HG03354 (cell line): ENCODE data around the gene TYSND1.
"Not testable (repeated sequence)": the region's sequence is repeated elsewhere in the genome, so short reads cannot be mapped to it uniquely, and the experiment has no call there.

Experiments
- ATAC-seq: cut with Tn5 transposase; IDR thresholded peaks from one replicate; pipeline ENCODE4 v1.9.1; 2021; ENCODE audit warnings: mild to moderate bottlenecking; ENCODE audit not compliant: unreplicated experiment, poor library complexity, severe bottlenecking

The TYSND1 gene

DNA sequence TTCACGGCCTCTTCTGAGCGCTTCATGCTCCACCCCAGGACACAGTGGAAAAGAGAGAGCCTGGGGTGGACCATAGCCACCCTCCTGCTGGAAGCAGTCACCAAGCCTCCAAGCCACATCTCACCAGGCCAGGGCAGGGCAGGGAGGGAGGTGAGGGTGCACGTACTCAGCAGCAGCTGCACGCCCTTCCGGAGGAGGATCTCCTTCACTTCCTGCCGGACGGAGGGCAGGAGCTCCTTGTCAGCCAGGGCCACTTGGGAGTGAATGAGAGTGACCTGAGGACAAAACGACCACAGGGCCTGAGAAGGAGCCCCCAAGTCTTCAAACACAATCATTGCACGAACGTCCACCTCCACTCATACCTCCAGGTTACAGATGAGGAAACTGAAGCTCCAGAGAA, 28.9 kb downstream of the TYSND1 start:
- ATAC-seq = no peak

DNA sequence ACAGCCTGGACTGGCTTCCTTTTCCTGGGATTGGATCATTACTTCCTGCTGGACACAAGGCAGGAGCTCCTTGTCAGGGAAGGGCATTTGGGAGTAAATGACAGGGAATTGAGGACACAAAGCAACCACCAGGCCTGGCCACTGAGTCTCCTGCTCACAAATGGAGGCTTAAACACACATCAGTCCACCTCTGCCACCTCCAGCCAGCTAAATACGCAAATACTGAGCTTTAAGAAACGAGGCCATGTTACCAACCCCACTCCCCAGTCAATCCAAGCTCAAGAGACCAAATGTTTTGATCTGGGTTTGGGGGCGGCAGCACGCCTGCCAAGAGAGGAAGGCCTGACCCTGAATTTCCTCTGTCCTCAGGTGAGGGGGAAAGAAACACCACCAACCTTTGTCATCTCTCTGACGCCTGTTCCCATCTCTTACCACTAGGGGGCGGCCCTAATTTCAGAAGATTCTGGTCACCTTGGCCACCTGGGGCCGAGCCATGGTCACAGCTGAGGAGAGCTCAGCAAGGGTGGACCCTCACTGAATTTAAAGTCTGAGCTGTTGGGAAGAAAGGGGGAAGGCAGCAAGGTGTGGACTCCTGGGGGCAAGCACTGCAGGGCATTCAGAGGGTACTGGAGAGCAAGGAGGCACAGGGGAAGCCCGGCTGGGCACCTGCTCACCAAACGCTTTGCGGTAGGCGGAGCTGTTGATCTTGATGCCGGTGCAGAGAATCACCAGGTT, 30.4 kb downstream of the TYSND1 start:
- peak; percentile 68 for ATAC-seq

DNA sequence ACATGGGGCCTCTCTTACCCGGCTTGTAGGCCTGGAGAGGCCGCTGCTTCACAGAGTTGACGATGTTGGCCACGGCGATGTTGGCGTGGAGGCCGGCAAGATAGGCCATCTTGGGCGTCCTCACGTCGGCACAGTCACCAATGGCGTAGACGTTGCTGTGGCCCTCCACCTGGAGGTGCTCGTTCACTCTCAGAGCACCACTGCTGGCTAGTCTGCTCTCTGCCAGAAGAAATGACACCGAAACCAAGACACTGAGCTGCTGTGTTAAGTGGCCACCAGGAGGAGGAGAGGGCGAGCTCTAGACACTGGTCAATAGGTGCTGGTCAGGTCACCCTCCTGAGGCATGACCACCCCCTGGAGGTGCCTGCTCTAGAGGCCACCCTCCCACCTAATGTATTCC, 31.6 kb downstream of the TYSND1 start:
- no peak for ATAC-seq

DNA sequence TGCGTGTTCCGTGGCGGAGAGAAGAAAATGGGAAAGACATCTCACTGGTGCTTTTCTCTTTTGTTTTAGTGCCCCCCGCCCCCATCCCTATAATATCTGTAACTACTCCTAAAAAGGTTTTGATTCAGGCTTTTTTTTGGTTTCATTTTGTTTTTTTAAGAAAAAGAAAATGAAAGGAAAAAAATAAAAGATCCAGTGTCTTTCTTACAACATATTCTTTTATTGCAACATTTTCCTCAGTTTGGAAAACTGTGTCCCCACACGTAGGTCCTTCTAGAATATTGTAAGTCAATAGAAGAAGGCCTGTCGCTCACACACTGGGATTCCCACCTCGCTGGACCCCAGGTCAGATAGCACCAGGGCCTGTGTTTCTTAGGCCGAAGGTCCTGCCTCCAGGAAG, 34.4 kb downstream of the TYSND1 start:
- no peak for ATAC-seq

DNA sequence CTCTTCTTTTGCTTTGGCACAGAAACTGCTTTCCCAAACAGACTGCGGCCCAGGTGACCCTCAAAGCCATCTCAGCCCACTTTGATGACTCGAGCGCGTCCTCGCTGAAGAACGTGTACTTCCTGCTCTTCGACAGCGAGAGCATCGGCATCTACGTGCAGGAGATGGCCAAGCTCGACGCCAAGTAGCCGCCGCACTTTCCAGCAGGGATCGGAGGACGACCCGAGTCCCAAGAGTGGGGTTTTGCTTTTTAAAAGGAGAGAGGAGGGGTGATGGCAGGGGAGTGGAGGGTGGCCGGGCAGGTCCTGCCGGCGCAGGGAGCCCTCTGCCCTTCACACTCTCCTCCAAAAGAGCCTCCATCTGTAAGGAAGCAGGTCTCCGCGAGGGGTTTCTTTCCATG, 35.0 kb downstream of the TYSND1 start:
- no peak for ATAC-seq

DNA sequence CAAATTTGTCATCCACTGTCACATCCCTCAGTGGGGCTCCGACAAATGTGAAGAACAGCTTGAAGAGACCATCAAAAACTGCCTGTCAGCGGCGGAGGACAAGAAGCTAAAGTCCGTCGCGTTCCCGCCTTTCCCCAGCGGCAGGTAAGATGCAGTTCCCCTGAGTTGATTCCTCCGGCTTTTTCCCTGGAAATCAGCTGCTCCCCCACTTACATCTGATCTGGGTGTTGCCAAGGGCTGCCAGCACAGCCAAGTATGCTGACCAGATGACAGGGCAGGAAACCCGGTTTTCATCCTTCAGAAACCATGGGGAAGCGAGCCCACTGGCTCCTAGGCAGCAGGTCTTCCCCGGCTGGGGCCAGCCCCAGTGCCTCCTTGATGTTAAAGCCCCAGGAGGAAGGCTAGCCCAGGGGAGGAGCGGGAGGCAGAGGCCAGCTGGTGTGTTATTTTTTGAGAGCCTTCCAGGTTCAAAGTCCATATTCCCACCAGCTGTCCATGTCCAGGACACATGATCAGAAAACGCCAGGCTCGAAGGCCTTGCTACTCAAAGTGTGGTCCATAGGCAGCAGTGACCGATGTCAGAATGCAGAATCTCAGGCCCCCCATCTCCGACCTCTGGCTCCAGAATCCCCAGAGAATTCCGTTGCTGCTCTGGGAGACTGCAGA, 37.3 kb downstream of the TYSND1 start:
- ATAC-seq = no peak

DNA sequence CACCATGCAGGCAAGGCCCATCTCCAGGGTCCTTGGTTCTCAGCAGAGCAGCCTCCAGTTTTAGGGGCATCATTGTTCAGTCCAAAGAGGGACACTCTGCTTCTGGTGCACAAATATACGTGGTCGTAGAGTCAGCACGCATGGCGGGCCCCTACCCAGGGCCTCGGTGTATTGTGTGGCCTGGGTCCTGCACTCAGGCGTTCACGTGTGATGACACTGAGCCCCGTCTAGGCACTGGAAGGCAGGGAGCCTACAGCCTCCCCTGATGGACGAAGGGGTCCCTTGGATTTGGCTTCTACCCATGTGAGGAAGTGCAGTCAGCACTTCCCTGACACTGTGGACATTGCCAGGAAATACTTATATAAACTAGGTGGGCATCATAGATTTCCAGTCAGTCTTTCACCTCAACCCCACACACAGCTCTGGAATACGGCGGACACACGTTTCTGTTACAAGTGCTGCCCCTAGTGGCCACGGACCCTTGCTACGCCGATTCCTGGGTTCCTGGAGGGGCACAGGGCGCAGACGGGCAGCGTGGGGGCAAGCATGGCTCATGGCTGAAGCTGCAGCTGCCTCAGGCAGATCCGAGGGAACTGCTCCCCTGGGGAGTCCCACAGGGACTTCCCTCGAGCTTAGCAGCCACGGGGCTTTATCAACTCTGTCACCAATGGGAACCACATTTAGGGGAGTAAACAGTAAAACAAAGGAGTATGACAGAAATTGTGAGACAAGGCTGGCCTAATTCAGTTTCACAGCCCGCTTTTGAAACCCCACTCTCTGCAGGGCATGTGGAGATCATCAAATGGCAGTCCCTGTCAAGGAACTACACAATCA, 39.3 kb downstream of the TYSND1 start:
- peak; percentile 68 for ATAC-seq

DNA sequence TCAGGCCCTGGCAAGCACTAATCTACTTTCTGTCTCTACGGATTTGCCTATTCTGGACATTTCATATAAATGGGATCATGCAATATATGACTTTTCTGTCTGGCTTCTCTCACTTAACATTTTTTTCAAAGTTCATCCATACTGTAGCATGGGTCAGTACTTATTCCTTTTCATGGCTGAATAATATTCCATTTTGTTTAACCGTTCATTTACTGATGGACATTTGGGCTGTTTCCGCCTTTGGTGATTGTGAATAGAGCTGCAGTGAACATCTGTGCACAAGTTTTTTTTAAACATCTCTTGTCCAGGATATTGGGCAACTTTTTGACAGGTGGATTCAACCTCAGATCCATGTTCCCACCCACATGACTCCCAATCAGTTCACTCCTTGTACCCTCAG, 44.8 kb downstream of the TYSND1 start:
- no peak for ATAC-seq

- ATAC-seq = not testable (repeated sequence)
These were observed 45.4 kb downstream of the TYSND1 start for GRCh38 chr10:70101068-70101562.

DNA sequence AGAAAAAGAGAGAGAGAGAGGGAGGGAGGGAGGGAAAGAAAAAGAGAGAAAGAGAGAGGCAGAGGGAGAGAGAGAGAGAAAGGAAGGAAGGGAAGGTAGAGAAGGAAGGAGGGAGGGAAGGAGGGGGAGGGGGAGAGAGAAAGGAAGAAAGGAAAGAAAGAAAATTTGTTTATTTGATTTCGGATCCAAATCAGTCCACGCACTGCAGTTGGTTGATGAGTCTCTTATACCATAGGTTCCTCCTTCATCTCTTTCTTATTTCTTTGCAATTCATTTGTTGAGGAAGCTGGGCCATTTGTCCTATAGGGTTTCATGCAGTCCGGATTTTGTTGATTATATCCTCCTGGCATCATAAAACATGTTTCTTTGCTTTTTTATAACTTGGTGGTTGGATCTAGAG, 48.2 kb downstream of the TYSND1 start:
- no peak for ATAC-seq

- ATAC-seq = no peak
These were observed 49.0 kb downstream of the TYSND1 start for GRCh38 chr10:70097459-70097858.

DNA sequence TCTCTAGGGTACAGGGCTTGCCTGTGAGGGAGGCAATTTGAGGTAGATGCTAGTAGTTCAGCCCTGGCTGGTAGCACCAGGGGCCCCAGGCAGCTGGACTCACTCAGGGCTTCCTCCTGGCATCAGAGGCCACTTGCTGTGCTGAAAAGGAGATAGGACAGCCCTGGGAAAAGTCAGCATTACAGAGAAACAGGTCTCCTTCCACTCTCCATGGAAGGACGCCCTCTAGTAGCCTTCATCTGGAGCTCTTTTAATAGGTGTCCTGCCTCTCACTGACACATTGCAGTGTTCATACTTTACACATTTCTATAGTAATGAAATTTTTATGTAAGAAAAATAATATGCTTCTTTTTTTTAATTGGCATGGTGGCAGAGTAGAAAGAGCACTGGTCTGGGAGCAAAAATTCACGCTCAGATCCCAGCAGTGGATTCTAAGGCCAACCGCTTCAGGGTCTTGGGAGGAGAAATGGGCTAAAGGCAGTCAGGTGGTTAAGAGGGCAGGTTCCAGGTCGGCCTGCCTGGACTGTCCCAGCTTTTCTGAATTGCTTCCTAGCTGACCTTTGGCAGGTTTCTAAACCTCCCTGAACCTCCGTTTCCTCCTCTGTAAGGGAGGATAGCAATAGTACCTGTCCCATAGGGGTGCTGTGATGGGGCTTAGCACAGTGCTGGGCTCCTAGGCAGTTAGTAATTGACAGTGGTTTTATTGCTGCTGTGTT, 49.6 kb downstream of the TYSND1 start:
- ATAC-seq = no peak

DNA sequence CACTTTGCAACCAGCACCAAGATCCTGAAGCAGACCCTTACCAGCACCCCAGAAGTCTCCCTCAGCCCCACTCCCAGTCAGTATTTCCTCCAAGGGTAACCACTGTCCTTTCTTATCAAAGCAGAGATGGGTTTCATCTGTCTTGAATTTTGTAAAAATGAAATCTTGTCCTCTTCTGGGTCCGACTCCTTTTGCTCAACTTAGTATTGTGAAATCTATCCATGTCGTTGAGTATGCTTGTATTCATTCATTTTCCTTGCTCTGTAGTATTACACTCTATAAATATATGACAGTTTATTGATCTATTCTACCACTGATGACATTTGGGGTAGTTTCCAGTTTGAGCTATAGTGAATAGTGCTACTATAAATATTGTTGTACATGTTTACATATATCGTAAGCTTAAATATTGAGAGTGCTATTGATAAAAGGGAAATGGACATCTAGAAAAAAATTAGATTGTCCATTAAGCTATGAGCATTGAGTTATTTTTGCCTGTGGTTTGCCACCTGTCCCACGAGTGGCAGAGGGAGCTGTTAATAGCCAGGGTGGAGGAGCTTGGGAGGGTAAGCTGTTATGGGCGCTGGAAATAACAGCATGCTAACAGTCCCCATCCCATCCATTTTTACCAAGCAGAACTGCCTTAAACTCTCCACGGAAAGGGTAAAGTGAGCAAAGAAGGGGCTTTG, 50.3 kb downstream of the TYSND1 start:
- no peak for ATAC-seq

GRCh38 chr10:70094250-70094649, 52.2 kb downstream of the TYSND1 start:
- ATAC-seq = no peak

- ATAC-seq = no peak
These were observed 53.1 kb downstream of the TYSND1 start for GRCh38 chr10:70093335-70093944.

GRCh38 chr10:70092389-70092718, 54.1 kb downstream of the TYSND1 start:
- no peak for ATAC-seq

- ATAC-seq = no peak
These were observed 55.5 kb downstream of the TYSND1 start for GRCh38 chr10:70090951-70091350.

DNA sequence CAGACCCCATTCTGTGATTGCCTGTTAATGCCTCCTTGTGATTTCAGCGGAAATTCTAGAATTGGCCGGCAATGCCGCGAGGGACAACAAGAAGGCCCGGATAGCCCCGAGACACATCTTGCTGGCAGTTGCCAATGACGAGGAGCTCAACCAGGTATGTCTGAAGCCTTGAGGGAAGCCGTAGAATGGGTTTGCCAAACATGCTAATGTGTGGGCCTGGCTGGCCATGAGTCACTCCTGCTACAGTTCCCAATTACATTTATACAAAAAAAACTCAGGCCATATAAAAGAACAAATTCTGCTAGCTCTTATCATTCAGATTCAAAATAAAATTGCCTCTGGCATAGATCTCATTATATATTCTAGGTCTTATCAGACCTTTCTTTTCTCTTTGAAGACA, 56.5 kb downstream of the TYSND1 start:
- ATAC-seq = no peak

DNA sequence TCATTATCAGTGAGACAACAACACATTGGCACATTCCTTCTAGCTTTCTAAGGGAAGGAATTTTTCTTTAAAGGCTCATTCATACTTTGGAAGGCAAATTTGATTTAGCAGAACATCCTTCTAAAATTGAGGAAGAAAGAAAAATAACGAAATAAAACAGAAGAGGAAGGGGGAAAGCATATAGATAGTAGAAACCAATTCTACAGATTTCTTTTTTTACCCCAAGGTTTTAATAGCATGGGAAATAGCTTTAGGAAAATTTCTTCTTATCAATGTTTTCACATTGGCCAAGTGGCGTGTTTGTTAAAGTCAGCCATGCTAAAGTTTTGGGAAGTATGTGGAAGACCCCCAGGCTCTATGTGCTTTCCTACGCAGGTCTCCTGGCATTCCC, 58.2 kb downstream of the TYSND1 start:
- ATAC-seq = no peak
